WTC11 (cell line): ENCODE results near the gene BTBD8. TPM values are rescaled to one million over a fixed set of nuclear protein-coding genes. Genes with fewer than 3 reads are reported as not detected.

Experiments
- ATAC-seq: fragments of 200-7000 bp; cut with Tn5 transposase; 2 replicates; pipeline ENCODE4 v1.10.0; 2021; ENCODE audit warnings: mild to moderate bottlenecking, moderate library complexity
- CTCF ChIA-PET: fragments of 300-600 bp; sonication (Branson Sonifier 250); formaldehyde crosslinking; loops from one replicate; lab custom pipeline; 2021; ENCODE audit warnings: antibody characterized with exemption; lab: Charles Lee
- POLR2A ChIA-PET: fragments of 350-600 bp; sonication (Branson Sonifier 250); formaldehyde crosslinking; loops from one replicate; lab custom pipeline; 2021; ENCODE audit warnings: antibody characterized with exemption; lab: Charles Lee
- DNase-seq: peaks from one replicate; pipeline ENCODE4 v3.0.0; 2021; ENCODE audit warnings: low spot score
- H3K27ac Mint-ChIP-seq: 2 replicates; pipeline ENCODE4 v1.8.0; 2021; ENCODE audit warnings: mixed read lengths
- H3K27me3 Mint-ChIP-seq: 2 replicates; pipeline ENCODE4 v1.8.0; 2021; ENCODE audit warnings: low read depth, mild to moderate bottlenecking, moderate library complexity, mixed read lengths
- H3K36me3 Mint-ChIP-seq: 2 replicates; pipeline ENCODE4 v1.8.0; 2021; ENCODE audit warnings: mixed read lengths
- H3K4me1 Mint-ChIP-seq: 2 replicates; pipeline ENCODE4 v1.8.0; 2022; ENCODE audit warnings: mixed read lengths
- H3K4me3 Mint-ChIP-seq: 2 replicates; pipeline ENCODE4 v1.8.0; 2021; ENCODE audit warnings: mild to moderate bottlenecking, moderate library complexity, mixed read lengths
- H3K9me3 Mint-ChIP-seq: 2 replicates; pipeline ENCODE4 v1.8.0; 2021; ENCODE audit warnings: mixed read lengths
- AFF4 ChIP-seq: sonication (generic); formaldehyde crosslinking; IDR thresholded peaks from 2 replicates; pipeline ENCODE4 v1.8.1; 2023; ENCODE audit warnings: mild to moderate bottlenecking, missing genetic modification reagents, borderline replicate concordance
- ATF1 ChIP-seq: sonication (generic); formaldehyde crosslinking; IDR thresholded peaks from 2 replicates; pipeline ENCODE4 v1.8.1; 2023; ENCODE audit warnings: mild to moderate bottlenecking, moderate library complexity, missing genetic modification reagents
- ATF6 ChIP-seq: sonication (generic); formaldehyde crosslinking; IDR thresholded peaks from 2 replicates; pipeline ENCODE4 v1.8.1; 2023; ENCODE audit warnings: mild to moderate bottlenecking, missing genetic modification reagents
- CBFB ChIP-seq: sonication (generic); formaldehyde crosslinking; IDR thresholded peaks from 2 replicates; pipeline ENCODE4 v1.8.1; 2022; ENCODE audit warnings: mild to moderate bottlenecking, low read depth, missing genetic modification reagents
- E2F1 ChIP-seq: sonication (generic); formaldehyde crosslinking; IDR thresholded peaks from 2 replicates; pipeline ENCODE4 v1.8.0; 2022; ENCODE audit warnings: mild to moderate bottlenecking, missing genetic modification reagents
- GTF2I ChIP-seq: fragments of 250-450 bp; sonication (Bioruptor Pico); conservative IDR thresholded peaks from 2 replicates; pipeline ENCODE4 v1.4.0; 2021; ENCODE audit warnings: mild to moderate bottlenecking
- IRF2 ChIP-seq: sonication (generic); formaldehyde crosslinking; IDR thresholded peaks from 2 replicates; pipeline ENCODE4 v1.8.0; 2022; ENCODE audit warnings: low read depth, missing genetic modification reagents, borderline replicate concordance
- NFATC4 ChIP-seq: fragments of 250-450 bp; sonication (Bioruptor Pico); IDR thresholded peaks from 2 replicates; pipeline ENCODE4 v1.9.0; 2021; ENCODE audit warnings: mild to moderate bottlenecking
- NR1H2 ChIP-seq: sonication (generic); formaldehyde crosslinking; IDR thresholded peaks from 2 replicates; pipeline ENCODE4 v1.9.0; 2021; ENCODE audit warnings: mild to moderate bottlenecking, moderate library complexity, missing genetic modification reagents
- OVOL2 ChIP-seq: fragments of 250-450 bp; sonication (Bioruptor Pico); IDR thresholded peaks from 2 replicates; pipeline ENCODE4 v1.9.0; 2021; ENCODE audit warnings: mild to moderate bottlenecking, borderline replicate concordance
- RORB ChIP-seq: fragments of 250-450 bp; sonication (Bioruptor Pico); IDR thresholded peaks from 2 replicates; pipeline ENCODE4 v1.9.0; 2021; ENCODE audit warnings: mild to moderate bottlenecking
- SMAD4 ChIP-seq: sonication (generic); formaldehyde crosslinking; IDR thresholded peaks from 2 replicates; pipeline ENCODE4 v1.8.0; 2022; ENCODE audit warnings: mild to moderate bottlenecking, missing genetic modification reagents
- SOX15 ChIP-seq: fragments of 250-450 bp; sonication (Bioruptor Pico); IDR thresholded peaks from 2 replicates; pipeline ENCODE4 v1.9.0; 2021; ENCODE audit warnings: mild to moderate bottlenecking
- TEAD4 ChIP-seq: sonication (generic); formaldehyde crosslinking; IDR thresholded peaks from 2 replicates; pipeline ENCODE4 v1.8.0; 2022; ENCODE audit warnings: mild to moderate bottlenecking, missing genetic modification reagents
- TP53 ChIP-seq: sonication (generic); formaldehyde crosslinking; IDR thresholded peaks from 2 replicates; pipeline ENCODE4 v1.8.1; 2023; ENCODE audit warnings: mild to moderate bottlenecking, missing genetic modification reagents
- ZNF219 ChIP-seq: sonication (generic); formaldehyde crosslinking; IDR thresholded peaks from 2 replicates; pipeline ENCODE4 v1.8.0; 2023; ENCODE audit warnings: missing genetic modification reagents, mild to moderate bottlenecking, borderline replicate concordance
- ZNF396 ChIP-seq: fragments of 250-450 bp; sonication (Bioruptor Pico); IDR thresholded peaks from 2 replicates; pipeline ENCODE4 v1.8.0; 2021; ENCODE audit warnings: mild to moderate bottlenecking, moderate library complexity, borderline replicate concordance
- ZNF416 ChIP-seq: fragments of 250-450 bp; sonication (Bioruptor Pico); IDR thresholded peaks from 2 replicates; pipeline ENCODE4 v1.9.0; 2021; ENCODE audit warnings: mild to moderate bottlenecking, inconsistent platforms
- total RNA-seq: library from RNA; stranded (reverse); gene quantifications from 3 replicates; pipeline ENCODE4 v1.2.3, GENCODE V29; 2021
- TF ChIP-seq, protein P1 (sequence below): fragments of 200-600 bp; IDR thresholded peaks from 2 replicates; pipeline ENCODE4 v1.8.0; 2022; ENCODE audit warnings: antibody characterized with exemption
- TF ChIP-seq, protein P2 (sequence below): sonication (generic); formaldehyde crosslinking; IDR thresholded peaks from 2 replicates; pipeline ENCODE4 v1.8.1; 2023; ENCODE audit warnings: mild to moderate bottlenecking, missing genetic modification reagents, moderate library complexity
- TF ChIP-seq, protein P3 (sequence below): sonication (generic); formaldehyde crosslinking; IDR thresholded peaks from 2 replicates; pipeline ENCODE4 v1.8.0; 2022; ENCODE audit warnings: missing genetic modification reagents

The BTBD8 gene
- total RNA-seq, 1 experiment from 2014 or later = 3.7 TPM

- Mint-ChIP-seq H3K4me3 (no peak overlapping the region), H3K4me1 (peaks cover 27% of the 10 kb centered on the region), H3K9me3 (no peaks in the 10 kb centered on the region), H3K27ac (no peak overlapping the region), H3K27me3 (no peaks in the 10 kb centered on the region), H3K36me3 (no peaks in the 10 kb centered on the region)
- CTCF ChIA-PET = no interaction called here
- DNase-seq = no peak
- POLR2A ChIA-PET = no interaction called here
- TF ChIP-seq ZNF416 = no peak
- TF ChIP-seq, all 79 proteins: peak for 0
- 0 out of 2 replicates have a peak, but pooled peaks have one; percentile 62 for ATAC-seq
These were observed 112.1 kb downstream of the BTBD8 start for GRCh38 chr1:92192246-92192645.

GRCh38 chr1:92194511-92194910 lies 114.4 kb downstream of the BTBD8 start:
- no peak overlapping the region for H3K4me3 Mint-ChIP-seq
- ChIA-PET POLR2A (no interaction called here), CTCF (interaction anchor here (1.9 kb wide), 1 partner anchor 197 kb away, joined by 3 read pairs; no protein-coding TSS in a partner anchor)
- no peaks in the 10 kb centered on the region for H3K27me3 Mint-ChIP-seq
- H3K27ac Mint-ChIP-seq = no peak overlapping the region
- DNase-seq (no peak), ATAC-seq (no peak)
- peaks cover 20% of the 10 kb centered on the region for H3K4me1 Mint-ChIP-seq
- no peaks in the 10 kb centered on the region for H3K36me3 Mint-ChIP-seq
- no peaks in the 10 kb centered on the region for H3K9me3 Mint-ChIP-seq
- TF ChIP-seq TP53 (CRISPR knock-in tag) = no peak
- TF ChIP-seq ZNF396 (CRISPR knock-in tag) = no peak
- no peak for TF ChIP-seq NFATC4 (CRISPR knock-in tag)
- TF ChIP-seq, protein P1, sequence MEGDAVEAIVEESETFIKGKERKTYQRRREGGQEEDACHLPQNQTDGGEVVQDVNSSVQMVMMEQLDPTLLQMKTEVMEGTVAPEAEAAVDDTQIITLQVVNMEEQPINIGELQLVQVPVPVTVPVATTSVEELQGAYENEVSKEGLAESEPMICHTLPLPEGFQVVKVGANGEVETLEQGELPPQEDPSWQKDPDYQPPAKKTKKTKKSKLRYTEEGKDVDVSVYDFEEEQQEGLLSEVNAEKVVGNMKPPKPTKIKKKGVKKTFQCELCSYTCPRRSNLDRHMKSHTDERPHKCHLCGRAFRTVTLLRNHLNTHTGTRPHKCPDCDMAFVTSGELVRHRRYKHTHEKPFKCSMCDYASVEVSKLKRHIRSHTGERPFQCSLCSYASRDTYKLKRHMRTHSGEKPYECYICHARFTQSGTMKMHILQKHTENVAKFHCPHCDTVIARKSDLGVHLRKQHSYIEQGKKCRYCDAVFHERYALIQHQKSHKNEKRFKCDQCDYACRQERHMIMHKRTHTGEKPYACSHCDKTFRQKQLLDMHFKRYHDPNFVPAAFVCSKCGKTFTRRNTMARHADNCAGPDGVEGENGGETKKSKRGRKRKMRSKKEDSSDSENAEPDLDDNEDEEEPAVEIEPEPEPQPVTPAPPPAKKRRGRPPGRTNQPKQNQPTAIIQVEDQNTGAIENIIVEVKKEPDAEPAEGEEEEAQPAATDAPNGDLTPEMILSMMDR = no peak

- ChIA-PET POLR2A (no interaction called here), CTCF (no interaction called here)
- ATAC-seq (no peak), DNase-seq (no peak)
- H3K4me1 Mint-ChIP-seq = no peaks in the 10 kb centered on the region
- H3K27me3 Mint-ChIP-seq = no peaks in the 10 kb centered on the region
- H3K9me3 Mint-ChIP-seq = peaks cover 5% of the 10 kb centered on the region; the same call in 1 of the 2 replicates
- H3K36me3 Mint-ChIP-seq = no peaks in the 10 kb centered on the region
- H3K4me3 Mint-ChIP-seq = no peak overlapping the region
- no peak overlapping the region for H3K27ac Mint-ChIP-seq
- no peak for TF ChIP-seq ATF1
- TF ChIP-seq RORB (CRISPR knock-in tag) = no peak
- TF ChIP-seq CBFB (CRISPR knock-in tag) = no peak
- no peak for TF ChIP-seq ZNF219 (CRISPR knock-in tag)
- TF ChIP-seq ATF6 (CRISPR knock-in tag) = no peak
- no peak for TF ChIP-seq IRF2 (CRISPR knock-in tag)
- no peak for TF ChIP-seq OVOL2 (CRISPR knock-in tag)
- TF ChIP-seq, protein P2, sequence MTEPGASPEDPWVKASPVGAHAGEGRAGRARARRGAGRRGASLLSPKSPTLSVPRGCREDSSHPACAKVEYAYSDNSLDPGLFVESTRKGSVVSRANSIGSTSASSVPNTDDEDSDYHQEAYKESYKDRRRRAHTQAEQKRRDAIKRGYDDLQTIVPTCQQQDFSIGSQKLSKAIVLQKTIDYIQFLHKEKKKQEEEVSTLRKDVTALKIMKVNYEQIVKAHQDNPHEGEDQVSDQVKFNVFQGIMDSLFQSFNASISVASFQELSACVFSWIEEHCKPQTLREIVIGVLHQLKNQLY (CRISPR knock-in tag) = no peak
- TF ChIP-seq AFF4 (CRISPR knock-in tag) = no peak
- TF ChIP-seq ZNF416 = no peak
- no peak for TF ChIP-seq NR1H2
- TF ChIP-seq E2F1 (CRISPR knock-in tag) = no peak
- no peak for TF ChIP-seq SMAD4
- no peak for TF ChIP-seq GTF2I (CRISPR knock-in tag)
- TF ChIP-seq SOX15 (CRISPR knock-in tag) = no peak
- TF ChIP-seq, protein P3, sequence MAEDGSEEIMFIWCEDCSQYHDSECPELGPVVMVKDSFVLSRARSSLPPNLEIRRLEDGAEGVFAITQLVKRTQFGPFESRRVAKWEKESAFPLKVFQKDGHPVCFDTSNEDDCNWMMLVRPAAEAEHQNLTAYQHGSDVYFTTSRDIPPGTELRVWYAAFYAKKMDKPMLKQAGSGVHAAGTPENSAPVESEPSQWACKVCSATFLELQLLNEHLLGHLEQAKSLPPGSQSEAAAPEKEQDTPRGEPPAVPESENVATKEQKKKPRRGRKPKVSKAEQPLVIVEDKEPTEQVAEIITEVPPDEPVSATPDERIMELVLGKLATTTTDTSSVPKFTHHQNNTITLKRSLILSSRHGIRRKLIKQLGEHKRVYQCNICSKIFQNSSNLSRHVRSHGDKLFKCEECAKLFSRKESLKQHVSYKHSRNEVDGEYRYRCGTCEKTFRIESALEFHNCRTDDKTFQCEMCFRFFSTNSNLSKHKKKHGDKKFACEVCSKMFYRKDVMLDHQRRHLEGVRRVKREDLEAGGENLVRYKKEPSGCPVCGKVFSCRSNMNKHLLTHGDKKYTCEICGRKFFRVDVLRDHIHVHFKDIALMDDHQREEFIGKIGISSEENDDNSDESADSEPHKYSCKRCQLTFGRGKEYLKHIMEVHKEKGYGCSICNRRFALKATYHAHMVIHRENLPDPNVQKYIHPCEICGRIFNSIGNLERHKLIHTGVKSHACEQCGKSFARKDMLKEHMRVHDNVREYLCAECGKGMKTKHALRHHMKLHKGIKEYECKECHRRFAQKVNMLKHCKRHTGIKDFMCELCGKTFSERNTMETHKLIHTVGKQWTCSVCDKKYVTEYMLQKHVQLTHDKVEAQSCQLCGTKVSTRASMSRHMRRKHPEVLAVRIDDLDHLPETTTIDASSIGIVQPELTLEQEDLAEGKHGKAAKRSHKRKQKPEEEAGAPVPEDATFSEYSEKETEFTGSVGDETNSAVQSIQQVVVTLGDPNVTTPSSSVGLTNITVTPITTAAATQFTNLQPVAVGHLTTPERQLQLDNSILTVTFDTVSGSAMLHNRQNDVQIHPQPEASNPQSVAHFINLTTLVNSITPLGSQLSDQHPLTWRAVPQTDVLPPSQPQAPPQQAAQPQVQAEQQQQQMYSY (CRISPR knock-in tag) = no peak
- no peak for TF ChIP-seq TEAD4
These were observed 121.8 kb downstream of the BTBD8 start for GRCh38 chr1:92201973-92202372.
